T-helper 9 cell (primary cell): ENCODE measurements around the gene GOLM1.

Experiments used
- DNase-seq: peaks from one replicate; pipeline ENCODE4 v3.0.0-alpha.2; 2020

GOLM1 gene

GRCh38 chr9:86043999-86044398 lies 55.4 kb downstream of the GOLM1 start:
- no peak for DNase-seq

GRCh38 chr9:86043586-86043985 lies 55.8 kb downstream of the GOLM1 start:
- no peak for DNase-seq

GRCh38 chr9:86042199-86042978 lies 57.0 kb downstream of the GOLM1 start:
- DNase-seq = no peak

- DNase-seq = no peak
Observed at GRCh38 chr9:86041311-86041741, 58.0 kb downstream of the GOLM1 start.

GRCh38 chr9:86040861-86041155 lies 58.5 kb downstream of the GOLM1 start:
- DNase-seq = no peak

- no peak for DNase-seq
Observed at GRCh38 chr9:86039991-86040860, 59.1 kb downstream of the GOLM1 start.

GRCh38 chr9:86036555-86036954 lies 62.8 kb downstream of the GOLM1 start:
- no peak for DNase-seq

- no peak for DNase-seq
Observed at GRCh38 chr9:86035827-86036440, 63.4 kb downstream of the GOLM1 start.

- no peak for DNase-seq
Observed at GRCh38 chr9:86034863-86035734, 64.3 kb downstream of the GOLM1 start.

GRCh38 chr9:86027767-86028166 lies 71.6 kb downstream of the GOLM1 start:
- DNase-seq = no peak

- no peak for DNase-seq
Observed at GRCh38 chr9:86022687-86023266, 76.6 kb downstream of the GOLM1 start.

- no peak for DNase-seq
Observed at GRCh38 chr9:86021166-86021565, 78.2 kb downstream of the GOLM1 start.

GRCh38 chr9:86020731-86021130 lies 78.6 kb downstream of the GOLM1 start:
- no peak for DNase-seq

GRCh38 chr9:86009133-86009532 lies 90.2 kb downstream of the GOLM1 start:
- DNase-seq = no peak

GRCh38 chr9:86005253-86005775 lies 94.0 kb downstream of the GOLM1 start:
- DNase-seq = no peak

- no peak for DNase-seq
Observed at GRCh38 chr9:85995599-85995998, 103.8 kb downstream of the GOLM1 start.

- no peak for DNase-seq
Observed at GRCh38 chr9:85995097-85995496, 104.3 kb downstream of the GOLM1 start.

- no peak for DNase-seq
Observed at GRCh38 chr9:85994191-85994590, 105.2 kb downstream of the GOLM1 start.

GRCh38 chr9:85987236-85987635 lies 112.1 kb downstream of the GOLM1 start:
- DNase-seq = no peak

GRCh38 chr9:85984457-85984856 lies 114.9 kb downstream of the GOLM1 start:
- DNase-seq = no peak

GRCh38 chr9:85981369-85981768 lies 118.0 kb downstream of the GOLM1 start:
- no peak for DNase-seq

- DNase-seq = no peak
Observed at GRCh38 chr9:85978496-85978895, 120.9 kb downstream of the GOLM1 start.
